Karpas-422 (cell line): ENCODE results near the gene SNX7. TPM values are rescaled to one million over a fixed set of nuclear protein-coding genes. Genes with fewer than 3 reads are reported as not detected.

Source experiments
- DNase-seq: peaks from one replicate; pipeline ENCODE4 v3.0.0-alpha.2; 2015
- H2AFZ ChIP-seq: fragments of 200-600 bp; sonication (generic); 2 replicates; pipeline ENCODE4 v1.6.1; 2014; ENCODE audit warnings: antibody characterized with exemption, low read length, mixed read lengths
- H3K27ac ChIP-seq: fragments of 200-600 bp; sonication (generic); 2 replicates; pipeline ENCODE4 v1.5.1; 2014; ENCODE audit warnings: mild to moderate bottlenecking, low read length, moderate library complexity
- H3K27me3 ChIP-seq: fragments of 200-600 bp; sonication (generic); 2 replicates; pipeline ENCODE4 v1.6.1; 2014; ENCODE audit warnings: low read length, mixed read lengths
- H3K36me3 ChIP-seq: fragments of 200-600 bp; sonication (generic); 2 replicates; pipeline ENCODE4 v1.6.1; 2014; ENCODE audit warnings: low read length, mixed read lengths; ENCODE audit not compliant: insufficient read depth
- H3K4me1 ChIP-seq: fragments of 200-600 bp; sonication (generic); 2 replicates; pipeline ENCODE4 v1.6.1; 2014; ENCODE audit warnings: mild to moderate bottlenecking, low read length, mixed read lengths
- H3K4me2 ChIP-seq: fragments of 200-600 bp; sonication (generic); 2 replicates; pipeline ENCODE4 v1.6.1; 2014; ENCODE audit warnings: low read length, low read depth, mild to moderate bottlenecking; ENCODE audit not compliant: poor library complexity, severe bottlenecking
- H3K4me3 ChIP-seq: fragments of 200-600 bp; sonication (generic); 2 replicates; pipeline ENCODE4 v1.5.1; 2014; ENCODE audit warnings: mild to moderate bottlenecking, antibody characterized with exemption, low read length, mixed read lengths
- H3K79me2 ChIP-seq: fragments of 200-600 bp; sonication (generic); 2 replicates; pipeline ENCODE4 v1.6.1; 2014; ENCODE audit warnings: mild to moderate bottlenecking, low read length, mixed read lengths
- H3K9ac ChIP-seq: fragments of 200-600 bp; sonication (generic); 2 replicates; pipeline ENCODE4 v1.6.0; 2014; ENCODE audit warnings: low read length
- H3K9me2 ChIP-seq: fragments of 200-600 bp; sonication (generic), shearing (Covaris generic); replicated peaks from 2 replicates; pipeline ENCODE4 v1.6.0; 2014; ENCODE audit warnings: mild to moderate bottlenecking, low read length, moderate library complexity; ENCODE audit not compliant: insufficient read depth
- H3K9me3 ChIP-seq: fragments of 300-700, 200-600 bp; sonication (generic); 2 replicates; pipeline ENCODE4 v1.6.1; 2014; ENCODE audit warnings: low read length, mixed read lengths
- H4K20me1 ChIP-seq: fragments of 200-600 bp; sonication (generic); 2 replicates; pipeline ENCODE4 v1.6.1; 2014; ENCODE audit warnings: mild to moderate bottlenecking, antibody characterized with exemption, low read length, low read depth; ENCODE audit not compliant: insufficient read depth
- total RNA-seq: library from RNA; depleted of rRNA; stranded (reverse); fragments of >200 nt; shearing (Covaris generic); gene quantifications from 2 replicates; pipeline ENCODE4 v1.2.3, GENCODE V29; 2014; ENCODE audit warnings: low replicate concordance

The SNX7 gene
- total RNA-seq, 1 experiment from 2014 or later = not detected

- no peak overlapping the region for H3K9ac ChIP-seq
- H3K4me1 ChIP-seq = no peaks in the 10 kb centered on the region
- H3K79me2 ChIP-seq = no peaks in the 10 kb centered on the region
- no peak overlapping the region for H3K4me3 ChIP-seq
- H3K9me3 ChIP-seq = no peaks in the 10 kb centered on the region
- no peak overlapping the region for H2AFZ ChIP-seq
- H4K20me1 ChIP-seq = no peaks in the 10 kb centered on the region
- no peaks in the 10 kb centered on the region for H3K27me3 ChIP-seq
- no peak overlapping the region for H3K4me2 ChIP-seq
- H3K9me2 ChIP-seq = no peaks in the 10 kb centered on the region
- no peaks in the 10 kb centered on the region for H3K36me3 ChIP-seq
- no peak for DNase-seq
- H3K27ac ChIP-seq = no peak overlapping the region
These were observed 131.6 kb downstream of the SNX7 start for GRCh38 chr1:98793136-98793535.

- no peaks in the 10 kb centered on the region for H4K20me1 ChIP-seq
- no peak overlapping the region for H3K4me2 ChIP-seq
- no peaks in the 10 kb centered on the region for H3K79me2 ChIP-seq
- no peaks in the 10 kb centered on the region for H3K9me2 ChIP-seq
- H3K4me3 ChIP-seq = no peak overlapping the region
- no peak overlapping the region for H2AFZ ChIP-seq
- H3K9me3 ChIP-seq = no peaks in the 10 kb centered on the region
- H3K27me3 ChIP-seq = no peaks in the 10 kb centered on the region
- H3K4me1 ChIP-seq = no peaks in the 10 kb centered on the region
- H3K27ac ChIP-seq = no peak overlapping the region
- no peaks in the 10 kb centered on the region for H3K36me3 ChIP-seq
- H3K9ac ChIP-seq = no peak overlapping the region
- DNase-seq = peak; percentile 79
These were observed 132.8 kb downstream of the SNX7 start for GRCh38 chr1:98794196-98794886.

GRCh38 chr1:98796049-98796448 lies 134.5 kb downstream of the SNX7 start:
- Histone ChIP-seq H3K9me2 (no peaks in the 10 kb centered on the region), H2AFZ (no peak overlapping the region)

GRCh38 chr1:98797506-98797905 lies 136.0 kb downstream of the SNX7 start:
- Histone ChIP-seq H3K79me2 (no peaks in the 10 kb centered on the region), H3K27ac (no peak overlapping the region), H3K27me3 (no peaks in the 10 kb centered on the region), H3K9me3 (no peaks in the 10 kb centered on the region), H3K4me2 (no peak overlapping the region), H3K4me3 (no peak overlapping the region), H4K20me1 (no peaks in the 10 kb centered on the region), H2AFZ (no peak overlapping the region), H3K4me1 (no peaks in the 10 kb centered on the region), H3K36me3 (no peaks in the 10 kb centered on the region), H3K9ac (no peak overlapping the region), H3K9me2 (no peaks in the 10 kb centered on the region)
- DNase-seq = no peak

More at GRCh38 chr1:98796049-98796448, 134.5 kb downstream of the SNX7 start:
- Histone ChIP-seq H3K27me3 (no peaks in the 10 kb centered on the region), H3K79me2 (no peaks in the 10 kb centered on the region), H3K36me3 (no peaks in the 10 kb centered on the region), H3K27ac (no peak overlapping the region), H4K20me1 (no peaks in the 10 kb centered on the region), H3K9ac (no peak overlapping the region), H3K9me3 (no peaks in the 10 kb centered on the region), H3K4me3 (no peak overlapping the region), H3K4me1 (no peaks in the 10 kb centered on the region), H3K4me2 (no peak overlapping the region)
- no peak for DNase-seq
